Measurements from ENCODE around the gene COL23A1. TPM values are rescaled to one million over a fixed set of nuclear protein-coding genes. Genes with fewer than 3 reads are reported as not detected.

The COL23A1 gene
- total RNA-seq, 1 experiment from 2014 or later, result 15.0 TPM

GRCh38 chr5:178290376-178290775 is 299.8 kb downstream of the COL23A1 start:
- CTCF ChIA-PET, result interaction anchor here (1.1 to 1.6 kb wide), 2 partner anchors 10 to 11 kb away, joined by 3 to 4 read pairs; no protein-coding TSS in a partner anchor
- H3K4me1 Mint-ChIP-seq, result peaks cover 5% of the 10 kb centered on the region; the same call in 1 of the 2 replicates
- peaks cover 5% of the 10 kb centered on the region for H3K9me3 Mint-ChIP-seq
- no peak overlapping the region for H3K27ac Mint-ChIP-seq
- H3K4me3 Mint-ChIP-seq, result no peak overlapping the region
- TF ChIP-seq SMAD3 (CRISPR knock-in tag; IDR thresholded peaks at IDR 0.05; ENCODE audit: borderline replicate concordance) (no peak), NFYB (CRISPR knock-in tag; conservative IDR thresholded peaks at IDR 0.05; ENCODE audit: low read depth) (no peak), SOX15 (CRISPR knock-in tag; IDR thresholded peaks at IDR 0.05) (no peak), IRF2 (CRISPR knock-in tag; IDR thresholded peaks at IDR 0.05; ENCODE audit: borderline replicate concordance, low read depth) (no peak), NFATC4 (CRISPR knock-in tag; IDR thresholded peaks at IDR 0.05) (no peak), SMAD4 (CRISPR knock-in tag; IDR thresholded peaks at IDR 0.05) (no peak), NR2C2 (CRISPR knock-in tag; IDR thresholded peaks at IDR 0.05) (no peak), NFE2L1 (CRISPR knock-in tag; IDR thresholded peaks at IDR 0.05) (no peak), AFF4 (CRISPR knock-in tag; IDR thresholded peaks at IDR 0.05; ENCODE audit: borderline replicate concordance) (no peak), OVOL2 (CRISPR knock-in tag; IDR thresholded peaks at IDR 0.05; ENCODE audit: borderline replicate concordance) (no peak), ZNF532 (CRISPR knock-in tag; IDR thresholded peaks at IDR 0.05; ENCODE audit: borderline replicate concordance) (no peak), ZNF138 (CRISPR knock-in tag; conservative IDR thresholded peaks at IDR 0.05) (no peak), ATF3 (CRISPR knock-in tag; conservative IDR thresholded peaks at IDR 0.05) (no peak), ZNF396 (CRISPR knock-in tag; IDR thresholded peaks at IDR 0.05; ENCODE audit: borderline replicate concordance) (no peak), ZSCAN18 (CRISPR knock-in tag; IDR thresholded peaks at IDR 0.05) (no peak)
- H3K36me3 Mint-ChIP-seq, result peaks cover 2% of the 10 kb centered on the region
- POLR2A ChIA-PET, result no interaction called here
- ATAC-seq (no peak), DNase-seq (ENCODE audit: low spot score) (no peak)
- no peaks in the 10 kb centered on the region for H3K27me3 Mint-ChIP-seq (ENCODE audit: low read depth)

- TF ChIP-seq TEAD1 (CRISPR knock-in tag; IDR thresholded peaks at IDR 0.05) (no peak), GTF2I (CRISPR knock-in tag; conservative IDR thresholded peaks at IDR 0.05) (no peak), ZNF532 (CRISPR knock-in tag; IDR thresholded peaks at IDR 0.05; ENCODE audit: borderline replicate concordance) (no peak), SP1 (CRISPR knock-in tag; conservative IDR thresholded peaks at IDR 0.05) (no peak), NFYB (CRISPR knock-in tag; conservative IDR thresholded peaks at IDR 0.05; ENCODE audit: low read depth) (no peak), TP53 (CRISPR knock-in tag; IDR thresholded peaks at IDR 0.05) (no peak), NR2C2 (CRISPR knock-in tag; IDR thresholded peaks at IDR 0.05) (no peak), SMAD4 (CRISPR knock-in tag; IDR thresholded peaks at IDR 0.05) (no peak), ZNF671 (CRISPR knock-in tag; IDR thresholded peaks at IDR 0.05) (no peak), TEAD4 (CRISPR knock-in tag; IDR thresholded peaks at IDR 0.05) (no peak)
- ChIA-PET CTCF (no interaction called here), POLR2A (no interaction called here)
- no peak for ATAC-seq
- H3K4me1 Mint-ChIP-seq, result peaks cover 5% of the 10 kb centered on the region; the same call in 1 of the 2 replicates
- no peak overlapping the region for H3K27ac Mint-ChIP-seq
- no peaks in the 10 kb centered on the region for H3K36me3 Mint-ChIP-seq
- no peaks in the 10 kb centered on the region for H3K9me3 Mint-ChIP-seq
- no peak for DNase-seq (ENCODE audit: low spot score)
- no peaks in the 10 kb centered on the region for H3K27me3 Mint-ChIP-seq (ENCODE audit: low read depth)
- H3K4me3 Mint-ChIP-seq, result no peak overlapping the region
Observed at GRCh38 chr5:178289438-178289837, 300.8 kb downstream of the COL23A1 start.
